Choroid plexus epithelial cell (primary cell): Measurements from ENCODE around the gene CDK6.

Experiments
- DNase-seq: peaks from one replicate; pipeline ENCODE4 v3.0.0-alpha.2; 2010; ENCODE audit warnings: low read depth
- H3K4me3 ChIP-seq: 2 replicates; pipeline ENCODE4 v1.5.1; 2011; ENCODE audit warnings: low read depth, mild to moderate bottlenecking, control low read depth, low read length, moderate library complexity
- TF ChIP-seq, protein P1 (sequence below): conservative IDR thresholded peaks from 2 replicates; pipeline ENCODE4 v1.5.1; 2011; ENCODE audit warnings: low read depth, mild to moderate bottlenecking, control low read depth, inconsistent platforms, low read length, moderate library complexity

CDK6 gene

DNA sequence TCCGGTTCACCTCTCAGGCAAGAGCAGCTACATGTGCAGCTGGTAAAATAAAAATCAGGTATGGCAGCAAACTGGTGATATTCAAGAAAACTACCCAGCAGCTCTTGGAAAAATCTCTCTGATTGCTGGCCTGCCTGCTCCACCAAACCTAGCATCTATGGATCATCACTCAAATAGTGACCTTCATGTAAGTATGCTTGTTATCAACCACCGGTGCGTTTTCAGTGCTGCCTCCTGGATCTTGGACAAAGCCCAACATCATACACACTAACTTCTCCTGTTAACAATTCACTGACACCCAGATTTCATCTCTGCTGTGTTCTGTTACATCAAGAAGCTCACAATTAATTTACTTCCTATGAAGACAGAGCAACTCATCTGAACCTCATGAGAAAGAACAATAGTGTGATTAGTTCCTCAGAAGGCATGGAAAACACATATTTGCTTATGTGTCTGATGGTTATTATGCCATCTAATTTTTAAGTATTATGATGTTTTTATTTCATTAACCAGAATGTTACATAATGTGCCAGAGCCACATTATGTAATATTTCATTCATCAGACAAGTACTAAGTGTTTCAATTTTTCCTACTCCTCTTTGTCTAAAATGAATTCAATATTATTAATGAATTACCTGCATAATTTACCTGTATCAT is 8.8 kb downstream of the CDK6 start:
- no peak overlapping the region for H3K4me3 ChIP-seq
- peak; percentile 36 for DNase-seq
- TF ChIP-seq, protein P1, sequence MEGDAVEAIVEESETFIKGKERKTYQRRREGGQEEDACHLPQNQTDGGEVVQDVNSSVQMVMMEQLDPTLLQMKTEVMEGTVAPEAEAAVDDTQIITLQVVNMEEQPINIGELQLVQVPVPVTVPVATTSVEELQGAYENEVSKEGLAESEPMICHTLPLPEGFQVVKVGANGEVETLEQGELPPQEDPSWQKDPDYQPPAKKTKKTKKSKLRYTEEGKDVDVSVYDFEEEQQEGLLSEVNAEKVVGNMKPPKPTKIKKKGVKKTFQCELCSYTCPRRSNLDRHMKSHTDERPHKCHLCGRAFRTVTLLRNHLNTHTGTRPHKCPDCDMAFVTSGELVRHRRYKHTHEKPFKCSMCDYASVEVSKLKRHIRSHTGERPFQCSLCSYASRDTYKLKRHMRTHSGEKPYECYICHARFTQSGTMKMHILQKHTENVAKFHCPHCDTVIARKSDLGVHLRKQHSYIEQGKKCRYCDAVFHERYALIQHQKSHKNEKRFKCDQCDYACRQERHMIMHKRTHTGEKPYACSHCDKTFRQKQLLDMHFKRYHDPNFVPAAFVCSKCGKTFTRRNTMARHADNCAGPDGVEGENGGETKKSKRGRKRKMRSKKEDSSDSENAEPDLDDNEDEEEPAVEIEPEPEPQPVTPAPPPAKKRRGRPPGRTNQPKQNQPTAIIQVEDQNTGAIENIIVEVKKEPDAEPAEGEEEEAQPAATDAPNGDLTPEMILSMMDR: no peak

DNA sequence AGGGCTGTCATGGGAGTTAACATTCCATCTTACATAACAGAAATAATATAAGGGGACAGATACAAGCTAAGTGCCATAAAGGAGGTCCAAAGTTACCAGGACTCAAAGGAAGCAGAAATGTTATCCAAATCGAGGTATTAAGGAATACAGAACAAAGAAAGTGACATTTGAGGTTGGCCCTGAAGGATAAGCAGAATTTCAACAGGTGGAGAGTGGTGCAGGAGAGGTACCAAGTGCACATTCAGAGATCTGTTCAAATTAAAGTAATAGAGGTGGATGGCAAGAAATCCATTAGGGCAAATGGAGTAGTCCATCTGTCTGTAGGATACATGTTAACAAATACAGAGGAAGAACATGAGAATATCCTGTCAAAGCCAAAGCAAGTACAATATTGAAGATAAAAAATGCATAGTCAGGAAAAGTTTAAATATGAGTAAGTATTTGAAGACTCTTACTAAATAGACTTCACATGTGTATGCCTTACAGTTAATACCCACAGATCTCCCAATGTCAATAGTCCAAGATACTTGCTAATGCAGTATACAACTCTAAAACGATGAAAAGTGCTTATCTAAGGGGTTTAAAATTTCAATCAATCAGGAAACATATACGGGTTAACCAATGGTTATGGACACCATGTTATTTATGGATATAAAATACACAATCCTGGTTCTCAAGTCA is 10.0 kb downstream of the CDK6 start:
- no peak overlapping the region for H3K4me3 ChIP-seq
- no peak for DNase-seq

DNA sequence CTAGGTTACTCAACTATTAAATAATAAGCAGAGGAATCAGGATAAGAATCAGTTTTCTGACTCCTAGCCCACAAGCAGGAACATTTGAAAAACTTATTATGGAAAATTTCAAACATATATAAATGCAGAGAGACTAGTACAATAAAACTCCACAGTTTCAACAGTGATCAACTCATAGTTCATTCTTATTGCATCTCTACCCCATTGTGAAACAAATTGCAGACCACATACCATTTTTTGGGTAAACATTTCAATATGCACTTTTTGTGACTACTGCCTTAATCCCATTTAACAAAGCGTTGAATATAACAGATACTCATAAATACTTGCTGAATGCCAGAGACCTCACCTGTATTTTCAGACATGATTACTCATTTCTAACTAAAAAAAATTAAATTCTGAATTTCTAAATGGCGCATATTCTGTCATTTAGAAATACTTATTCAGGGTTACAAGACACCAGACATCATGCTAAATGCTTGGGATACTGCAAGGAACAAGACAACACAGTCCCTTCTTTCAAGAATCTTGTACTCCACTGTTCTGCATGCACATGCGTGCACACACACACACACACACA is 11.4 kb downstream of the CDK6 start:
- TF ChIP-seq, protein P1: no peak
- no peak for DNase-seq
- no peak overlapping the region for H3K4me3 ChIP-seq

More for the DNA sequence above, 10.0 kb downstream of the CDK6 start:
- TF ChIP-seq, protein P1: no peak

DNA sequence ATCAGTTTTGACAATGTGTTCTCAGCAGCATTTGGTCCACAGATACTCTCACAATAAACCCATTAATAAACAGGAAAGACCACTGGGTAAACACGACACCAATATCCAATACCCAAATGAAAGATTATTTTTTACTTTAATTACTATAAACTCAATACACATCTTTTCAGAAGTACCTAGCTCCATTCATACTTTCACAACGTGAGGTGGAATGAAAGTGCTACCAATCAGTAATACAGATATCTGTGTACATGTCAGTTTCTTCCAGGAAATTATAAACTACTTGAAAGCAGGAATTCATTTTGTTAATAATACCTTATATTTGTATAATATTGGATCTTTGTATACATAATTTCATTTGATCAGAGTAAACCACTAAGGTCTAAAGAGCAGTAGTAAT is 11.9 kb downstream of the CDK6 start:
- DNase-seq: no peak
- H3K4me3 ChIP-seq: no peak overlapping the region

DNA sequence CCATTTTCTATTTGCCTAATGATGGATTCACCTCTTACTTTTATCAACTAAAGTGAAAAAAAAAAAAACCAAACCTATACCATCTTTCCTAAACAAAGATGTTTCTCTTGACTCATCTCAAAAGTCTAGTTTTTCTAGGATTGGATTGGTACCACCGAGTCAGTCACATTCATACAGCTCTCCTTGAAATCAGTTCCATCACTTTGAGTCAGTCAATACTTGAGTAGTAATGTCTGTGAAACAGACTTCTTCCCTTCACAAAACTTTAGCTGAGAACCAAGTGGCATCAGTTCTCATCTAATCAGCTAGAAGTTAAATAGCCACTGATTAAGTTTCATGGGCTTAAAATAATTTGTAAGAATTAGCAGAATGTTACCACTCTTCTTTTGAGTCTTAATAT is 13.3 kb downstream of the CDK6 start:
- DNase-seq: no peak
- TF ChIP-seq, protein P1: no peak
- no peak overlapping the region for H3K4me3 ChIP-seq

More for the DNA sequence above, 11.9 kb downstream of the CDK6 start:
- TF ChIP-seq, protein P1: no peak

DNA sequence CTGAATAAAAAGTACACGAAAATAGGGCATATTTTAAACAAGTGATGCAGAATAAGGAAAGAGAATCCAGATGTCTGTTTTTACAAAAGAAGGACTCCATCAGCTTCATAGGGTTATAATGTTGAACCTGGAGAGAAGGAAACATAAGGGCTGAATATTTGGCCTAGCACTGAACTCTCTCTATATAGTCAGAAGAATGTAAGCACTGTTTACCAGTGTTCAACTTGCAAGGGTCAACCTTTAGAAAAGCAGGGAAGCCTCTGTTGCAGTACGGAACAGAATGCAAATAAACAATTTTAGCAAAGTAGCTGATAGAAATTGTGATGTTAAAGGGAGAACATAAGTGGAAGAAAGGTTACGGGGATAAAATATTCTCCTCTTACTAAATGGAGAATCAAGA is 16.2 kb downstream of the CDK6 start:
- peak overlapping the region; percentile 18 for H3K4me3 ChIP-seq
- TF ChIP-seq, protein P1: no peak

More for the DNA sequence above, 16.2 kb downstream of the CDK6 start:
- DNase-seq: peak; percentile 75
